ENCODE results near the gene COPZ2.
"Not testable (repeated sequence)": the region's sequence is repeated elsewhere in the genome, so short reads cannot be mapped to it uniquely, and the experiment has no call there.

The COPZ2 gene

GRCh38 chr17:48037036-48037837 lies at the start of gene COPZ2:
Gene COPZ2 (minus strand): TSS chr17:48037797. CDS start chr17:48037777, 20 bp downstream.
- DNase-seq (ENCODE audit: low spot score) = peak; percentile 58

GRCh38 chr17:48084932-48085331 lies 47.3 kb upstream of the COPZ2 start:
- no peak for DNase-seq (ENCODE audit: low spot score)

GRCh38 chr17:48081858-48082257 lies 44.3 kb upstream of the COPZ2 start:
- no peak for DNase-seq (ENCODE audit: low spot score)

- not testable (repeated sequence) for DNase-seq (ENCODE audit: low spot score)
Measured at GRCh38 chr17:48077152-48077551, 39.6 kb upstream of the COPZ2 start.

- DNase-seq (ENCODE audit: low spot score) = peak; percentile 65
Measured at GRCh38 chr17:48074322-48075081, 36.9 kb upstream of the COPZ2 start.

- DNase-seq (ENCODE audit: low spot score) = not testable (repeated sequence)
Measured at GRCh38 chr17:48073566-48074094, 36.0 kb upstream of the COPZ2 start.

- not testable (repeated sequence) for DNase-seq (ENCODE audit: low spot score)
Measured at GRCh38 chr17:48072811-48073210, 35.2 kb upstream of the COPZ2 start.

- DNase-seq (ENCODE audit: low spot score) = no peak
Measured at GRCh38 chr17:48071654-48072053, 34.1 kb upstream of the COPZ2 start.

GRCh38 chr17:48070195-48070594 lies 32.6 kb upstream of the COPZ2 start:
- no peak for DNase-seq (ENCODE audit: low spot score)

- no peak for DNase-seq (ENCODE audit: low spot score)
Measured at GRCh38 chr17:48068491-48068961, 30.9 kb upstream of the COPZ2 start.

- DNase-seq (ENCODE audit: low spot score) = not testable (repeated sequence)
Measured at GRCh38 chr17:48067808-48068207, 30.2 kb upstream of the COPZ2 start.

GRCh38 chr17:48067245-48067644 lies 29.6 kb upstream of the COPZ2 start:
- DNase-seq (ENCODE audit: low spot score) = no peak

- DNase-seq (ENCODE audit: low spot score) = no peak
Measured at GRCh38 chr17:48066656-48067055, 29.1 kb upstream of the COPZ2 start.

- no peak for DNase-seq (ENCODE audit: low spot score)
Measured at GRCh38 chr17:48066192-48066591, 28.6 kb upstream of the COPZ2 start.

GRCh38 chr17:48064638-48065037 lies 27.0 kb upstream of the COPZ2 start:
- no peak for DNase-seq (ENCODE audit: low spot score)

- no peak for DNase-seq (ENCODE audit: low spot score)
Measured at GRCh38 chr17:48062273-48062672, 24.7 kb upstream of the COPZ2 start.

GRCh38 chr17:48060249-48060648 lies 22.7 kb upstream of the COPZ2 start:
- no peak for DNase-seq (ENCODE audit: low spot score)

- no peak for DNase-seq (ENCODE audit: low spot score)
Measured at GRCh38 chr17:48059125-48059668, 21.6 kb upstream of the COPZ2 start.

- DNase-seq (ENCODE audit: low spot score) = no peak
Measured at GRCh38 chr17:48058393-48059124, 21.0 kb upstream of the COPZ2 start.

GRCh38 chr17:48057626-48058025 lies 20.0 kb upstream of the COPZ2 start:
- DNase-seq (ENCODE audit: low spot score) = no peak

- no peak for DNase-seq (ENCODE audit: low spot score)
Measured at GRCh38 chr17:48056879-48057278, 19.3 kb upstream of the COPZ2 start.

GRCh38 chr17:48056246-48056745 lies 18.7 kb upstream of the COPZ2 start:
- DNase-seq (ENCODE audit: low spot score) = no peak

Measured in activated CD4-positive, alpha-beta T cell treated with anti-CD3 and anti-CD28 coated beads, Interleukin-2, Interleukin-4, amounts not matched to agents 100 ng/mL and 50 ng/mL, durations not matched to agents 16 hours and 8 hours (primary cell).